DND-41 (cell line): ENCODE results near the gene INPP5A.

Source experiments
- EZH2 ChIP-seq: IDR thresholded peaks from 3 replicates; pipeline ENCODE4 v1.6.1; 2012; ENCODE audit warnings: borderline replicate concordance, low read depth, mild to moderate bottlenecking, moderate library complexity, low read length, inconsistent platforms; ENCODE audit not compliant: severe bottlenecking
- TF ChIP-seq, protein P1 (sequence below): IDR thresholded peaks from 2 replicates; pipeline ENCODE4 v1.5.1; 2012; ENCODE audit warnings: borderline replicate concordance, low read length, moderate library complexity, mild to moderate bottlenecking; ENCODE audit not compliant: poor library complexity, severe bottlenecking; ENCODE audit errors: extremely low read depth

DNA sequence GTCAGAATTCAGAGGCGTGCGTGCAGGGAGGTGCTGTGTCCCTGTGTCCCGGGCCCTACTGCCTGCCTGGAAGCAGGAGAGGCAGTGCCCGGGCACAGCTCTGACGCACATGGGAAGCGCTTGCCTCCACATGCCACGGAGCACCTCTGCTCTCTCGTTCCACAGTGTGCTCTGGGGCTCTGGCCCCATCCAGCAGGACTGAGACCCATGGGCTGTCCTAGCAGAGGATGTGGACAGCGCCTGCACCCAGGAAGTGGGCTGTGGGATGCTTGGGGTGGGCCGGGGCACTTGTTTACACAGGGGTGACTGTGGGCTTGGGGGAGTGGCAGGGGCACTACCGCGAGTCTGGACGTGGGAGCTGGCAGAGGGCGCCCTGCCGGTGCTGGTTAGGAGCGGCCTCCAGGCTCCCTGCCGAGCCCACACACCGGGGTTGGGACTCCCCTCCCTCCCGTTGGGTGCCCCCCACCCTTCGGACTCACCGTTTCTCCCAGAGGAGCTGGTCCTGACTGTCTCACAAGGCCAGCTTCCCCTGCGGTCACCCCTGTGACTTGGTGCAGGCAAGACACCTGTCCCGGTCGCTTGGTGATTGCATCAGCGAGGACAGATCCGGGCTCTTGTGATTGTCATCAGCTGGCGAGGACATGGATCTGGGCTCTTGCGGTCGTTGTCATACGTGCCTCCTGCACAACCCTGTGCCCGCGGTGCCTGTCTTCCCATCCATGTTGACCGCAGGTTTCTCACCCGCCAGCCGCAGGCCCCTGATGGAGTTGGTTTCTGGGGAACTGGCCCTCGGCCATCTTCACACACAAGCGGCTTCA lies 165.2 kb downstream of the INPP5A start:
- TF ChIP-seq, protein P1, sequence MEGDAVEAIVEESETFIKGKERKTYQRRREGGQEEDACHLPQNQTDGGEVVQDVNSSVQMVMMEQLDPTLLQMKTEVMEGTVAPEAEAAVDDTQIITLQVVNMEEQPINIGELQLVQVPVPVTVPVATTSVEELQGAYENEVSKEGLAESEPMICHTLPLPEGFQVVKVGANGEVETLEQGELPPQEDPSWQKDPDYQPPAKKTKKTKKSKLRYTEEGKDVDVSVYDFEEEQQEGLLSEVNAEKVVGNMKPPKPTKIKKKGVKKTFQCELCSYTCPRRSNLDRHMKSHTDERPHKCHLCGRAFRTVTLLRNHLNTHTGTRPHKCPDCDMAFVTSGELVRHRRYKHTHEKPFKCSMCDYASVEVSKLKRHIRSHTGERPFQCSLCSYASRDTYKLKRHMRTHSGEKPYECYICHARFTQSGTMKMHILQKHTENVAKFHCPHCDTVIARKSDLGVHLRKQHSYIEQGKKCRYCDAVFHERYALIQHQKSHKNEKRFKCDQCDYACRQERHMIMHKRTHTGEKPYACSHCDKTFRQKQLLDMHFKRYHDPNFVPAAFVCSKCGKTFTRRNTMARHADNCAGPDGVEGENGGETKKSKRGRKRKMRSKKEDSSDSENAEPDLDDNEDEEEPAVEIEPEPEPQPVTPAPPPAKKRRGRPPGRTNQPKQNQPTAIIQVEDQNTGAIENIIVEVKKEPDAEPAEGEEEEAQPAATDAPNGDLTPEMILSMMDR = no peak
- TF ChIP-seq EZH2 = no peak
